RPMI7951 (cell line): ENCODE measurements around the gene RGPD4. TPM values are rescaled to one million over a fixed set of nuclear protein-coding genes. Genes with fewer than 3 reads are reported as not detected.

Source experiments
- DNase-seq: peaks from one replicate; pipeline ENCODE4 v3.0.0-alpha.2; 2012; ENCODE audit warnings: low read depth
- total RNA-seq: library from RNA; depleted of rRNA; stranded (reverse); fragments of >200 nt; shearing (Covaris generic); gene quantifications from 2 replicates; pipeline ENCODE4 v1.2.3, GENCODE V29; 2014; rRNA removed

The RGPD4 gene
- total RNA-seq, 1 experiment from 2014 or later = not detected

DNA sequence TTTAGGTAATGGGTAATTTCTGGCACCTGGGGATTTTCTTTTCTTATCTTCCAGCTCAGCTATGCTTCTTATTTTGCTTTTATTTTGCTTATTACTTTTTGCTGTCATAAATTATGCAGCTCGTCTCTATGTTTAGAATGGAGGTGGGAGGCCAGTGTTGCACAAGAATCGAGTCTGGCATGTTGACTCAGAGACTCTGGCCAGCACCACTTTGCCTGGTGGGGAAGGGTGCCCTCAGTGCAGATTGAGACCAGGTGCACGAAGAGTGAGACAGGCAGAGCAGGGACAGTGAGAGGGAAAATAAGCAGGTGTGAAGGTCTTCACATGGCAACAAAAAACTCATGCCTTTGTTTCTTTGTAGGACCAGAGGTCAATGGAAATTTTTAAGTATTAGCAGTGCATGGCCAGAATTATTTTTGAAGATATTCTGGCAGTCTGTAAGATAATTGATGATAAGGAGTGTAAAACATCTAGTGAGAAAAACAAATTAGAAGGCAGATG is 100.4 kb downstream of the RGPD4 start:
- DNase-seq = no peak

DNA sequence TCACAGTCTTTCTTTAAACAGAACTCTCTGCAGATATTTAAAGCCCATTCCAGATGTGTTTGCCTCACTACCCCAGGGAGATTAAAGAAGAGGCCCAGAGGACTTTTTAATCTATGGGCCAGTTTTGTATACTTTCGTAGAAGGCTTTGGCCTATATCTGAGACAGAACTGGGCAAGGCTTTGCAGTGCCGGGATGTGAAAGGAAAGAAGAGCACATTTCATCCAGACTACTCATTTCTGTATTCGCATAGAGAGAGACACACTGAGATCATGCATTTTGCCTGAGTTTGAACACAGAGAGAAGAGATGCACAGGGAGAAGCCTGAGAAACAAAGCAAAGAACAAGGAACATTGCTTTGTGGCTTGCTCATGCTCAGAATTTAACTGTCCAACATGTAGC is 104.7 kb downstream of the RGPD4 start:
- DNase-seq = no peak

DNA sequence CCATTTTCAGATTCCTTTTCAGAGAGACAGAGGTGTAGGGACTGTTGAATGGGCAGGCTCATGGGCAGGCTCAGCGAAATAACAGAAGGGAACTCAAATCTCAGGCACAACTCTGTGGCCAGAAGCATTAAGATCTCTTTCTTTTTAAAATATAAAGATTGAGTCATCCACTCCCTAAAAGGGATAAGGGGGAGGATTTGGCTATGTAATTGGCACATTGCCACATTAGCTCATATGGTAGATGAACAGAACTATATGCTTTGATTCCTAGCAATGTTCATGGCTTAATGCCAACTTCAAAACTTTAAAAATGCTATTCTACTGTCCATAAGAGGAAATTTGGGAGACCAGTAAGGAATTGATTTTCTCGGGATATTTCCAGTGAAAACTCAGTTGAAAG is 105.8 kb downstream of the RGPD4 start:
- DNase-seq = peak; percentile 10

GRCh38 chr2:107932979-107933378 is 106.3 kb downstream of the RGPD4 start:
- peak; percentile 7 for DNase-seq

- peak; percentile 4 for DNase-seq
Measured at GRCh38 chr2:107936433-107937359, 110.0 kb downstream of the RGPD4 start.

Other genes with a start within 250 kb of the RGPD4 start
- gene SLC5A7, start 159.6 kb downstream of the RGPD4 start, total RNA-seq = not detected in 2 replicates